ENCODE results near the gene TOP3A.

The TOP3A gene

GRCh38 chr17:18229254-18229653 lies 85.5 kb downstream of the TOP3A start:
- no peak for DNase-seq

GRCh38 chr17:18228176-18228682 lies 86.6 kb downstream of the TOP3A start:
- no peak for DNase-seq

GRCh38 chr17:18227635-18228034 lies 87.2 kb downstream of the TOP3A start:
- no peak for DNase-seq

GRCh38 chr17:18226284-18226945 lies 88.4 kb downstream of the TOP3A start:
- no peak for DNase-seq

- DNase-seq = peak; percentile 6
Measured at GRCh38 chr17:18225642-18226283, 89.0 kb downstream of the TOP3A start.

GRCh38 chr17:18225121-18225641 lies 89.6 kb downstream of the TOP3A start, which contains the start of gene LLGL1:
TSS of gene LLGL1 (plus strand) at chr17:18225635. CDS start at chr17:18225683, 48 bp downstream.
- peak; percentile 90 for DNase-seq

GRCh38 chr17:18224387-18225120 lies 90.2 kb downstream of the TOP3A start:
- DNase-seq = no peak

- no peak for DNase-seq
Measured at GRCh38 chr17:18224053-18224386, 90.8 kb downstream of the TOP3A start.

All from NCI-H1694 treated with DMSO at 0.1 percent for 48 hours (cell line).